CD1c-positive myeloid dendritic cell (primary cell): ENCODE data around the gene JARID2.
"Not testable (repeated sequence)": the region's sequence is repeated elsewhere in the genome, so short reads cannot be mapped to it uniquely, and the experiment has no call there.

Source experiments
- DNase-seq: peaks from one replicate; pipeline ENCODE4 v3.0.0-alpha.2; 2016; ENCODE audit errors: extremely low spot score

The JARID2 gene

GRCh38 chr6:15308435-15309213 lies 62.8 kb downstream of the JARID2 start:
- peak; percentile 59 for DNase-seq

- no peak for DNase-seq
Measured at GRCh38 chr6:15309611-15310283, 63.9 kb downstream of the JARID2 start.

DNA sequence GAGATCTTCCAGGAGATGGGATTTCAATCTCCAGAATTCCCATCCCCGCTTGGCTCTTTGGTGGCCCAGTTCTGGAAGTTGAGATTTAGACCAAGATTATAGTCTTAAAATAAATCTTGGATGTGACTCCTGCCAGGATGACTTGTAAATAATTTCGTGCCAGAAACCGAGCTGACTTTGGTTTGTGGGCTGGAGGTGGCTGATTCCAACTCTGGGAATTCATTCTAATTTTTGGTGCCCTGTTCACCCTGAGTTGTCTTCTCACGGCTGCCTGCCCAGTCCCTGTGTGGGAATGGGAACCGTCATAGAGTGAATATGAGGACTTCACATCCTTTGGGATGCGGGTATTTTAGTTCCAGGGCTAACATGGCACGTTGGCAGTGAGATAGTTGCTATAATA lies 64.8 kb downstream of the JARID2 start:
- no peak for DNase-seq

DNA sequence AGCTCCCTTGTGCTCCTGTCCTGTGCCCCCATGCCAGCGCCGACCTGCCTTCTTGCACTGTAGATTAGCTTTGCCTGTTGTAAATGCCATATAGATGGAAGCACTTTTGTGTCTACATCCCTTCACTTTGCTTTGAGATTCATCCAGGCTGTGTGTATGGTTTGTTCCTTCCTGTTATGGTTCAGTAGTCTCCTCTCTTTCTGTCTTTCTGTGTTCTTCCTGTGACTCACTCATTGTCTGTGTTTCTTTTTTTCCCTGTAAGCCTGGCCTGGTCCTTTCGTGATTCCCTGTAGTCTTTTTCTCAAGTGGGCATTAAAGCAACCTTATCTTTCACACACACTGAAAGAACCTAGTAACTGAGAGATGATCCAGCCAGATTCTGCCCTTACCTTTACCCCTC lies 66.6 kb downstream of the JARID2 start:
- no peak for DNase-seq

DNA sequence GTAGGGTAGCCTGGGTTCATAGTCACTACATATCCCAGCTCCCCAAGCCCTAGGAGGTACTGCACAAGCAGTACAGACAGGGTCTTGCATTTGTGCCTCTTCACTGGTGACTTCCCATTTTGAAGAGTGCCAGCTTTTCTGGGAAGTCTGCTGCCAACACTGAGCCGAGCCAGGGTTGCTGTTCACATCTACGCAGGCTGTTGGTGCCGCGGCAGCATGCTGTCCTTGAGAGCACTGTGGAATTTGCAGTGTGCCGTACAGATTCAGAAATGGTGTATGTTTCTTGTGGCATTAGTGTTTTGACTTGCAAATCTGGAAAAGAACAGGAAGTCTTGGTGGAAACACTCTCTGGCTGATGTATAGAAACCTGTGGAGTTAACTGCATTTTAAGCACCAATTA lies 67.5 kb downstream of the JARID2 start:
- peak; percentile 56 for DNase-seq

- no peak for DNase-seq
Measured at GRCh38 chr6:15316754-15317153, 70.9 kb downstream of the JARID2 start.

DNA sequence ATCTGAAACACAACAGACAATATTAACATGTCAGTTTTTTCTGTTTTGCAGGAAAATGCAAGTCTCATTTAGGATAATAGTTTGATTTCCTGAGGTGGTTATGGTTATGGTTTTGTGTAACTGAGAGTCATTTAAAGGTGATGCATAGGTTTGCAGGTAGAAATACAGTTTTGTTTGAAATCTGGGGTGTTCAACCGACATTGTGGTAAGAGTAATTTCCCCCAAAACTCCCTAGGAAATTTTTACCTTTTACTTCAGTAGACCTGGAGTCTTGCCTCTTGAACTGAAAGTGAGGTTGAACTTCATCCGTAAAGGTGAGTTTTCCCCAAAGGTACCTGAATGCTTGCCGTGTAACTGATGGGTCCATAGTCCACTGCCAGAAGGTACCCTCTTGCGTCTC lies 71.4 kb downstream of the JARID2 start:
- no peak for DNase-seq

DNA sequence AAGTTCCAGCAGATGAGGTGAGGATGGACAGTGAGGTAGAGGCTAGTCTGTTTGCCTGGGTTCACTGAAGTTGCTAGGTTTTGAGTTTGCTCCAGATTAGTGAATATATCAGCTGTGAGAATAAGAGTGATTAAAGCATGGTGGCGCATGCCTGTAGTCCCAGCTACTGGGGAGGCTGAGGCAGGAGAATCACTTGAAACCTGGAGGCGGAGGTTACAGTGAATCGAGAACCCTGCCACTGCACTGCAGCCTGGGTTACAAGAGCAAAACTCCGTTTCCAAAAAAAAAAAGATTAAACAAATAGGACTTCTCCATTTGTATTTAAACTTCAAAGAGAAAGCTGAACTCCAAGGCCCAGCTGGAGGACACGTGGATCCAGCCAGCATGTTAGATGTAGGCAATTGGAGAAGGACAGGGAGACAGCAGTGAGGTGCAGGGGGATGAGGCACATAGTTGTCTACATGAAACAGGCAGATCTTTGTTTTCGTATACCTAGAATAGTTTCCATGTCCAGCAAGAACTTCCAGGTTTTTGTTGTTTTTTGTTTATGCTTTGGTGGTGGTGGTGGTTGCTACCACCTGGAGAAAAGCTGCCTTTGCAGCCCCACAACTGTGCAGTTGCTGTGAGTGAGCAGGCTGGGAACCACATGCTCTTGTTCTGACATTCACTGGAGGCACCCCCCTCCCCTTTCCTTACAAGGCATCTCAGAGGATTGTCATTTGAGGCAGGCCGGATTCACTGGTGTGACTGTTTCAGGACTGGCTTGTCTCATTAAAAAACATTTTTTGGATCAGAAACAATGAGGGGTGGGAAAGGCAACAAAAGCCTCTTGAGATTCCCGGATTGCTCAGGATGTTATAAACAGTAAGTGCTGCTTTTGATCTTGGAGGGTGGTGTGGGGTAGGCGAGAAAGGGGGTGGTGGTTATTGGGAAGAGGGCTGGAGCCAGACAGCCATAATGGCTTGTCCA lies 72.3 kb downstream of the JARID2 start:
- DNase-seq: peak; percentile 44

GRCh38 chr6:15319677-15320076 lies 73.8 kb downstream of the JARID2 start:
- no peak for DNase-seq

DNA sequence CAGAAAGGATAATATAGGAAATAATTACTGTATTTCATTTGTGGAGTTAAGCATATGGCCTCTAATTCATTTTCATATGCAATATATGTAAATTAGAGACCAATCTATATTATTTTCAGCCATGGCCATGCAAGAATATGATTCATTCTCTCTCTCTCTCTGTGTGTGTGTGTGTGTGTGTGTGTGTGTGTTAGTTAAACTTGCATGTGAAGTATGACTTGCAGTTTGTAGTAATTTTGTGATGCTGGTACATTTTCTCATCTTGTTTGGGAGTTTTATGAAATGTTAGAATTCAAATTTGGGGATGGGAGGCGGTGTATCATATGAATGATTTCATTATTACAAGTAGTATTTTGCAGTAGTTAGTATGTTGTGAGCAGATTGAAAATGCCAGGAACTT lies 74.8 kb downstream of the JARID2 start:
- DNase-seq: no peak

- DNase-seq: no peak
Measured at GRCh38 chr6:15322184-15322583, 76.3 kb downstream of the JARID2 start.

DNA sequence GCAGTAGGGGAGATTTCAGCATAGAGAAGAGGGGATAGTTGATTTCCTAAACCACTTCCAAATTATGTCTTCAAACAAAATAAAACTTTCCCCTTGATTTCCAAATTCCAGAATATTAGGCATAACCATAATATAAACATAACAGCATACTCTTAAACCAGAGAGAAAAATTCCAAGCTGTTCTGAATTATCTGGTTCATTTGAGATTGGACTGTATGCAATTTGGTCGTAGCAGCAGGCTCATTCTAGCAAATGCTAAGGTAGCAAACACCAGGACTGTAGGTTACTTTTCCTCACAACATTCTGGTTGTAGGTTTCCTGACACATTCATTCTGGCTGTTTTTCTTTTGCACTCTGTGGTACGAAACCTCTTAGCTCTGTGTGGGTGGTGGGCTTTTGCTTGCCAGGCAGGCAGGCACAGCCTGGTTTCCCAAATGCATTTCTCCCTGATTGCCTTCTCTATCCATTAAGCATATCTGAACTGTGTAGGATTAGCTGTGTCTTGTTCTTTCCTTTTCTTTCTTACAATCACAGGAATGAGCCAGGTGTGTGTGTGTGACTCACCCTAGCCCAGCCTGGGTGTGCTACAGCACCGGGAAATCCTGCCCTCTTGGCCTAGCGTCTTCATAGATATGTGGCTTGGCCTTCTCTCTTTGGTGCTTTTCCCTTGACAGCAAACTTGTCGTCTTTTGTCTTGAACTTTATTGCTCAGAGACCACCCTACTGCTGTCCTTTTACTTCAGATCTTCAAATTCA lies 77.1 kb downstream of the JARID2 start:
- DNase-seq: no peak

DNA sequence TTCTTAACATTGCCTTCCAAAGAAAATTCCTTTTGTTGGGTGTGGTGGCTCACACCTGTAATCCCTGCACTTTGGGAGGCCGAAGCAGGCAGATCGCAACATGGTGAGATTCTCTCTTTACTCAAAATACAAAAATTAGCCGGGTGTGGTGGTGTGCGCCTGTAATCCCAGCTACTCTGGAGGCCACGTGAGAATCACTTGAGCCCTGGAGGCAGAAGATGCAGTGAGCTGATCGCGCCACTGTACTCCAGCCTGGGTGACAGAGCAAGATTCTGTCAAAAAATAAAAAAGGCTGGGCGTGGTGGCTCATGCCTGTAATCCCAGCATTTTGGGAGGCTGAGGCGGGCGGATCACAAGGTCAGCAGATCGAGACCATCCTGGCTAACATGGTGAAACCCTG lies 77.7 kb downstream of the JARID2 start:
- DNase-seq: not testable (repeated sequence)

- no peak for DNase-seq
Measured at GRCh38 chr6:15324427-15324985, 78.6 kb downstream of the JARID2 start.

DNA sequence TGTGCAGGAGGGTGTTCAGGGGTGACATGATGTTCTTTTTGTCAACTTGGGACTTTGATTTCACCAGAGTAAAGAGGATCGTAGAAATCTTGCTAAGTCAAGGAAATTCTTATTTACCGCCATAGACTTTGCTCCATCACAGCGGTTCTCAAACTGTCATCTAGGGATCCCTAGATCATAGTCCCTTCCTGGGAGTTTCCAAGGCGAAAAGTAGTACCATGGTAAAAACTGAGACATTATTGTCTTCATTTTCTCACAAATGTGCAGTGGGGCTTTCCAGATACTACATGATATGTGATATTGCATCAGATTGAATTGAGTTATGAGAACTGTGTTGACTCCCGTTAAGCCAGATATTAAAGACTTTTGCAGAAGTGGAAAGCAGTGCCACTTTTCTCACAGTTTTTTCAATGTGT lies 79.7 kb downstream of the JARID2 start:
- DNase-seq: peak; percentile 54

DNA sequence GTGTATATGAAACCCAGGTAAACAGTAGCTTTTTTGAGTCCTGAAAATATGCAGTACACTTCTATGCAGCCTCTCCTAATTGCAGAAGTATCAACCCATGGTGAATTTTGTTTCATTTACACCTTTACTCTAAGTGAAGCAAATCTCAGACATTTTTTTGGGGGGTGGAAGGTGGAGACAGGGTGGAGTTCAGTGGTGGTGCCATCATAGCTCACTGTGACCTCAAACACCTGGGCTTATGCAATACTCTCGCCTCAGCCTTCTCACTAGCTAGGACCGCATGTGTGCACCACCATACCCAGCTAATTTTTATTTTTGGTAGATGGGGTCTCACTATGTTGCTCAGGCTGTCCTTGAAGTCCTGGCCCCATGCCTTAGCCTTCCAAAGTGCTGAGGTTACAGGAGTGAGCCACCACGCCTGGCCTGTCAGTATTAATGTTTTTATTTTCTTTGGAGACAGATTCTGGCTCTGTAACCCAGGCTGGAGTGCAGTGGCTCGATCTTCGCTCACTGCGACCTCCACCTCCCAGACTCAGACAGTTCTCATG lies 80.3 kb downstream of the JARID2 start:
- no peak for DNase-seq

DNA sequence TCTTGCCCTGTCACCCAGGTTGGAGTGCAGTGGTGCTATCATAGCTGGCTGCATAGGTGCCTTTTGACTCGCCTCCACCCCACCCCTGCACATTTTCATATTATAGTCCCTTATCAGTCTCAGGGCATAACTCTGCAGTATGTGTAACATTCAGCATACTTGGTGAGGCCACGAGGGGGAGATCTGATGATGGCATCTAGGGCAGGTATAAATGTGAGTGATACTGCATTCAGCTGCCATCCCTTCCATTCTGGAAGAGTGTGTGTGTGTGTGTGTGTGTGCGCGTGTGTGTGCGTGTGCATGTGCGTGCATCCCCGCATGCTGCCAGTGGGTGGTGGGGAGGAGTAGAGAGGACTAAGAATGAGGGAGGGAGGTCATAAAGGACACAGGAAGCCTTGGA lies 81.4 kb downstream of the JARID2 start:
- DNase-seq: no peak

- peak; percentile 40 for DNase-seq
Measured at GRCh38 chr6:15329197-15329671, 83.4 kb downstream of the JARID2 start.

- no peak for DNase-seq
Measured at GRCh38 chr6:15330174-15330944, 84.5 kb downstream of the JARID2 start.

- peak; percentile 46 for DNase-seq
Measured at GRCh38 chr6:15331143-15331542, 85.3 kb downstream of the JARID2 start.
